ENCODE results near the gene PNMA1.

DNA sequence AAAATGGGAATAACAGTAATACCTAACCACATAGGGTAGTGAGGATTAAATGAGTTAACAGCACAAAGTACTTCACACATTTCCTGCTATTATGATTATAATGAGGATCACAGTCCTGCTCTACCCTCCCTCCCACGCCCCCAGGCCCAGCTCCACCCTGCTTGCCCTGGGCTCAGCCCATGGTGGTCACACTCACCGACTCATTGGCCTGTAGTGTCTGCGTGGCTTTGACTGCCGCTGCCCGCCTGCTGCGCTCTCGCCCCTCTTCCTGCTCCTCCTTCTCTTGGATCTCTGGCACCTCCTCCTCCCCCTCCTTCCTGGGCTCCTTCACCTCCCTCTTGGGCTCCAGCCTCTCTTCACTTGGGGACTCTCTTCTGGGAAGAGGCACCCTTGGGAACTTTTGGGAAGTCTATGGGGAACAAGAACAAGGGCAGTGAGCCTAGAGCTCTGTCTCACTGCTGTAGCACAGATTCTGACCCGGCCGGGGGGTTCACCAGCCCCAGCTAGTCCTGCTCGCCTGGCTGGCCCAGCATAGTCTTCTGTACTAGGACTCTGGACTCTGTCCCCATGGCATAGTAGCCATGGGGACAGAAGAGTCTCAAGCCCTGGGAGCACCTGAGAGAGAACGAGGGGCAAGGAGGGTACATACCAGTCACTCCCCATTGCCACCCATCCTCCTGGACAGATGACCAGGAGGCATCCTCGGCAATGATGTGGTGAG is 7.1 kb upstream of the PNMA1 start:
- TF ChIP-seq EZH2 (IDR thresholded peaks at IDR 0.05; ENCODE audit: borderline replicate concordance, insufficient read depth, low read length, poor library complexity, severe bottlenecking) = no peak
- TF ChIP-seq, protein P1, sequence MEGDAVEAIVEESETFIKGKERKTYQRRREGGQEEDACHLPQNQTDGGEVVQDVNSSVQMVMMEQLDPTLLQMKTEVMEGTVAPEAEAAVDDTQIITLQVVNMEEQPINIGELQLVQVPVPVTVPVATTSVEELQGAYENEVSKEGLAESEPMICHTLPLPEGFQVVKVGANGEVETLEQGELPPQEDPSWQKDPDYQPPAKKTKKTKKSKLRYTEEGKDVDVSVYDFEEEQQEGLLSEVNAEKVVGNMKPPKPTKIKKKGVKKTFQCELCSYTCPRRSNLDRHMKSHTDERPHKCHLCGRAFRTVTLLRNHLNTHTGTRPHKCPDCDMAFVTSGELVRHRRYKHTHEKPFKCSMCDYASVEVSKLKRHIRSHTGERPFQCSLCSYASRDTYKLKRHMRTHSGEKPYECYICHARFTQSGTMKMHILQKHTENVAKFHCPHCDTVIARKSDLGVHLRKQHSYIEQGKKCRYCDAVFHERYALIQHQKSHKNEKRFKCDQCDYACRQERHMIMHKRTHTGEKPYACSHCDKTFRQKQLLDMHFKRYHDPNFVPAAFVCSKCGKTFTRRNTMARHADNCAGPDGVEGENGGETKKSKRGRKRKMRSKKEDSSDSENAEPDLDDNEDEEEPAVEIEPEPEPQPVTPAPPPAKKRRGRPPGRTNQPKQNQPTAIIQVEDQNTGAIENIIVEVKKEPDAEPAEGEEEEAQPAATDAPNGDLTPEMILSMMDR (IDR thresholded peaks at IDR 0.05; ENCODE audit: poor library complexity, severe bottlenecking) = no peak
- no peak for TF ChIP-seq SMC3 (conservative IDR thresholded peaks at IDR 0.05; ENCODE audit: poor library complexity)
- TF ChIP-seq, protein P2, sequence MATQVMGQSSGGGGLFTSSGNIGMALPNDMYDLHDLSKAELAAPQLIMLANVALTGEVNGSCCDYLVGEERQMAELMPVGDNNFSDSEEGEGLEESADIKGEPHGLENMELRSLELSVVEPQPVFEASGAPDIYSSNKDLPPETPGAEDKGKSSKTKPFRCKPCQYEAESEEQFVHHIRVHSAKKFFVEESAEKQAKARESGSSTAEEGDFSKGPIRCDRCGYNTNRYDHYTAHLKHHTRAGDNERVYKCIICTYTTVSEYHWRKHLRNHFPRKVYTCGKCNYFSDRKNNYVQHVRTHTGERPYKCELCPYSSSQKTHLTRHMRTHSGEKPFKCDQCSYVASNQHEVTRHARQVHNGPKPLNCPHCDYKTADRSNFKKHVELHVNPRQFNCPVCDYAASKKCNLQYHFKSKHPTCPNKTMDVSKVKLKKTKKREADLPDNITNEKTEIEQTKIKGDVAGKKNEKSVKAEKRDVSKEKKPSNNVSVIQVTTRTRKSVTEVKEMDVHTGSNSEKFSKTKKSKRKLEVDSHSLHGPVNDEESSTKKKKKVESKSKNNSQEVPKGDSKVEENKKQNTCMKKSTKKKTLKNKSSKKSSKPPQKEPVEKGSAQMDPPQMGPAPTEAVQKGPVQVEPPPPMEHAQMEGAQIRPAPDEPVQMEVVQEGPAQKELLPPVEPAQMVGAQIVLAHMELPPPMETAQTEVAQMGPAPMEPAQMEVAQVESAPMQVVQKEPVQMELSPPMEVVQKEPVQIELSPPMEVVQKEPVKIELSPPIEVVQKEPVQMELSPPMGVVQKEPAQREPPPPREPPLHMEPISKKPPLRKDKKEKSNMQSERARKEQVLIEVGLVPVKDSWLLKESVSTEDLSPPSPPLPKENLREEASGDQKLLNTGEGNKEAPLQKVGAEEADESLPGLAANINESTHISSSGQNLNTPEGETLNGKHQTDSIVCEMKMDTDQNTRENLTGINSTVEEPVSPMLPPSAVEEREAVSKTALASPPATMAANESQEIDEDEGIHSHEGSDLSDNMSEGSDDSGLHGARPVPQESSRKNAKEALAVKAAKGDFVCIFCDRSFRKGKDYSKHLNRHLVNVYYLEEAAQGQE (IDR thresholded peaks at IDR 0.05; ENCODE audit: borderline replicate concordance) = no peak
